Mesenchymal stem cell (in vitro differentiated cells and primary cell): ENCODE results near the gene TECPR1.

Source experiments
- DNase-seq: peaks from one replicate; pipeline ENCODE4 v3.0.0-alpha.2; 2013
- H2AFZ ChIP-seq: one replicate; pipeline ENCODE4 v1.6.1; 2013; ENCODE audit warnings: low read depth, mild to moderate bottlenecking, control low read depth, inconsistent platforms, low read length, moderate library complexity
- H2AK5ac ChIP-seq: 2 replicates; pipeline ENCODE4 v1.6.1; 2013; ENCODE audit warnings: low read length, moderate library complexity, mild to moderate bottlenecking, inconsistent platforms; ENCODE audit not compliant: severe bottlenecking
- H2BK120ac ChIP-seq: one replicate; pipeline ENCODE4 v1.6.1; 2013; ENCODE audit warnings: low read depth, mild to moderate bottlenecking, inconsistent platforms, low read length, moderate library complexity
- H2BK12ac ChIP-seq, 2 experiments: one replicate each; pipeline ENCODE4 v1.6.1; 2013; ENCODE audit warnings: inconsistent platforms in 2 of 2, low read length in 2 of 2, mild to moderate bottlenecking in 2 of 2, moderate library complexity in 2 of 2, control low read depth in 1 of 2
- H2BK15ac ChIP-seq: one replicate; pipeline ENCODE4 v1.6.1; 2013; ENCODE audit warnings: mild to moderate bottlenecking, low read depth, inconsistent platforms; ENCODE audit not compliant: poor library complexity, severe bottlenecking
- H2BK5ac ChIP-seq: 2 replicates; pipeline ENCODE4 v1.6.1; 2013; ENCODE audit warnings: low read depth, mild to moderate bottlenecking, low read length, control low read depth, inconsistent platforms; ENCODE audit not compliant: poor library complexity, severe bottlenecking
- H3K14ac ChIP-seq, 2 experiments: one replicate each; pipeline ENCODE4 v1.6.1; 2013; ENCODE audit warnings: inconsistent platforms in 2 of 2, low read length in 2 of 2, control low read depth in 1 of 2, mild to moderate bottlenecking in 1 of 2, moderate library complexity in 1 of 2
- H3K18ac ChIP-seq, 2 experiments: one replicate each; pipeline ENCODE4 v1.6.1; 2013; ENCODE audit warnings: inconsistent platforms in 2 of 2, low read length in 2 of 2, control low read depth in 1 of 2, low read depth in 1 of 2, mild to moderate bottlenecking in 1 of 2
- H3K23ac ChIP-seq, 2 experiments: one replicate each; pipeline ENCODE4 v1.6.1; 2013; ENCODE audit warnings: inconsistent platforms in 2 of 2, low read length in 2 of 2, mild to moderate bottlenecking in 2 of 2, moderate library complexity in 2 of 2, control low read depth in 1 of 2
- H3K27ac ChIP-seq: 2 replicates; pipeline ENCODE4 v1.5.1; 2013; ENCODE audit warnings: mild to moderate bottlenecking, moderate library complexity, low read length, control low read depth, inconsistent platforms; ENCODE audit not compliant: poor library complexity, severe bottlenecking
- H3K27me3 ChIP-seq, 2 experiments: 2 replicates each; pipeline versions ENCODE4 v1.6.1 to v1.7.0; 2013; ENCODE audit warnings: low read length in 2 of 2, mild to moderate bottlenecking in 2 of 2, moderate library complexity in 2 of 2, control low read depth in 1 of 2, inconsistent platforms in 1 of 2; ENCODE audit not compliant: control insufficient read depth in 1 of 2, insufficient read depth in 1 of 2
- H3K36me3 ChIP-seq, 2 experiments: 2 replicates each; pipeline versions ENCODE4 v1.6.1 to v1.7.0; 2013; ENCODE audit warnings: low read length in 2 of 2, control low read depth in 1 of 2, inconsistent platforms in 1 of 2, low read depth in 1 of 2, mild to moderate bottlenecking in 1 of 2; ENCODE audit not compliant: insufficient read depth in 2 of 2, control insufficient read depth in 1 of 2
- H3K4ac ChIP-seq, 2 experiments: one replicate each; pipeline ENCODE4 v1.6.1; 2013; ENCODE audit warnings: inconsistent platforms in 2 of 2, low read length in 2 of 2, mild to moderate bottlenecking in 2 of 2, moderate library complexity in 2 of 2, control low read depth in 1 of 2, low read depth in 1 of 2
- H3K4me1 ChIP-seq: 2 replicates; pipeline ENCODE4 v1.6.1; 2013; ENCODE audit warnings: low read depth, low read length, control low read depth; ENCODE audit not compliant: control insufficient read depth, insufficient read depth
- H3K4me2 ChIP-seq: 2 replicates; pipeline ENCODE4 v1.6.1; 2013; ENCODE audit warnings: low read length, mild to moderate bottlenecking, inconsistent platforms; ENCODE audit not compliant: poor library complexity, severe bottlenecking
- H3K4me3 ChIP-seq, 2 experiments: 2 replicates each; pipeline versions ENCODE4 v1.5.1 to v1.7.0; 2013; ENCODE audit warnings: low read length in 2 of 2, mild to moderate bottlenecking in 2 of 2, control low read depth in 1 of 2, low read depth in 1 of 2; ENCODE audit not compliant: insufficient read depth in 1 of 2
- H3K79me1 ChIP-seq: replicated peaks from 2 replicates; pipeline ENCODE4 v1.6.1; 2013; ENCODE audit warnings: mild to moderate bottlenecking, control low read depth, low read length, inconsistent platforms; ENCODE audit not compliant: poor library complexity, severe bottlenecking
- H3K9ac ChIP-seq: 2 replicates; pipeline ENCODE4 v1.7.0; 2013; ENCODE audit warnings: mild to moderate bottlenecking, low read length, moderate library complexity
- H3K9me3 ChIP-seq: 2 replicates; pipeline ENCODE4 v1.7.0; 2013; ENCODE audit warnings: mild to moderate bottlenecking, low read length; ENCODE audit not compliant: control insufficient read depth
- H4K8ac ChIP-seq: one replicate; pipeline ENCODE4 v1.6.1; 2013; ENCODE audit warnings: inconsistent platforms, mild to moderate bottlenecking, low read length, moderate library complexity
- H4K91ac ChIP-seq: one replicate; pipeline ENCODE4 v1.6.1; 2013; ENCODE audit warnings: mild to moderate bottlenecking, low read length, inconsistent platforms
- WGBS: methylation state at CpG from one replicate; pipeline ENCODE4 v1.1.7; 2013; ENCODE audit warnings: mixed read lengths; 5-methylcytosine and 5-hydroxymethylcytosine counted together

TECPR1 gene

GRCh38 chr7:98211676-98212531 lies 40.1 kb downstream of the TECPR1 start:
- Histone ChIP-seq H3K9me3 (no peaks in the 10 kb centered on the region), H2AFZ (peak overlapping the region; percentile 68), H4K91ac (no peak overlapping the region), H2BK120ac (no peak overlapping the region), H2AK5ac (peak overlapping the region; percentile 70), H3K79me1 (no peaks in the 10 kb centered on the region), H3K9ac (no peak overlapping the region), H3K4me1 (peaks cover 16% of the 10 kb centered on the region), H2BK12ac (peak overlapping the region in 1 of 2 experiments; percentile 48), H3K23ac (peak overlapping the region in 1 of 2 experiments; percentile 54), H3K4me2 (peak overlapping the region; percentile 85), H3K14ac (peak overlapping the region in 1 of 2 experiments; percentile 75), H2BK15ac (no peak overlapping the region), H4K8ac (peak overlapping the region; percentile 3), H3K27me3 (peaks cover 0 to 5% of the 10 kb centered on the region in 2 experiments), H3K4ac (peak overlapping the region in 1 of 2 experiments; percentile 28), H3K36me3 (peaks cover 7 to 33% of the 10 kb centered on the region in 2 experiments), H3K4me3 (no peak overlapping the region), H2BK5ac (no peak overlapping the region), H3K27ac (no peak overlapping the region), H3K18ac (peak overlapping the region in 1 of 2 experiments; percentile 42)
- no peak for DNase-seq
- WGBS, result 90% methylated on average over 49 of the region's 49 CpGs

DNA sequence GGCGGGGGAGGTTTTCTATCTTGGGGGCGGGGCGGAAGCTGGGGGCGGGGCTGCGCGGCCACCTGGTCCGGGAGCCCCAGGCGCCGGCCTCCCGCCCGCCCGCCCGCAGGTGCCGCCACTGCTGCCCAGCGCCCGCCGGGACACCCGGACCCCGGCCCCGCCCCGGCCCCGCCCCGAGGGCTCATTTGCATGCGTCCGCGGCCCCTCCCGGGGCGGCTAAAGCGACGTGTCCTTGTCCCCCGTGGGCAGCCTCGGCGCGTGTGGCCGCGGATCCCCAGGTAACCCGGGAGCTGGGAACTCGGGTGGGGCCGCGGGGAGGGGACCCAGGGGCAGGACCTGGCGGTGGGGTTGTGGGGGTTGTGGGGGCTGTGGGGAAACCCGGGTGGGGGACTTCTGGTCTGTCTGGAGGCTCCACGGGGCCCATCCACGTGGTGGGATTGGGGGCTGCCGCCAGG lies 40.8 kb downstream of the TECPR1 start, which contains the start of gene BHLHA15:
Gene BHLHA15 (plus strand): TSS at position 219 of the 455 bp plus-strand sequence. CDS start 871 bp downstream, outside the sequence.
- H2BK12ac ChIP-seq, result peak within 1 kb of the TSS in 1 of 2 experiments; percentile 48
- peak within 1 kb of the TSS; percentile 70 for H2AK5ac ChIP-seq
- peaks cover 16% of the 10 kb centered on the region for H3K4me1 ChIP-seq
- H3K4me3 ChIP-seq, result peak within 1 kb of the TSS; percentile 47 to 55
- H3K4me2 ChIP-seq, result peak within 1 kb of the TSS; percentile 91
- H3K79me1 ChIP-seq, result no peaks in the 10 kb centered on the region
- no peak within 1 kb of the TSS for H4K91ac ChIP-seq
- peaks cover 0 to 5% of the 10 kb centered on the region in 2 experiments for H3K27me3 ChIP-seq
- H2BK5ac ChIP-seq, result no peak within 1 kb of the TSS
- H2BK120ac ChIP-seq, result no peak within 1 kb of the TSS
- H3K23ac ChIP-seq, result peak within 1 kb of the TSS in 1 of 2 experiments; percentile 54
- H4K8ac ChIP-seq, result peak within 1 kb of the TSS; percentile 3
- no peak within 1 kb of the TSS for H2BK15ac ChIP-seq
- H3K36me3 ChIP-seq, result peaks cover 13 to 35% of the 10 kb centered on the region in 2 experiments
- peak within 1 kb of the TSS in 1 of 2 experiments; percentile 75 for H3K14ac ChIP-seq
- H3K4ac ChIP-seq, result peak within 1 kb of the TSS in 1 of 2 experiments; percentile 28
- DNase-seq, result no peak
- no peaks in the 10 kb centered on the region for H3K9me3 ChIP-seq
- peak within 1 kb of the TSS in 1 of 2 experiments; percentile 42 for H3K18ac ChIP-seq
- H2AFZ ChIP-seq, result peak within 1 kb of the TSS; percentile 68
- no peak within 1 kb of the TSS for H3K27ac ChIP-seq
- H3K9ac ChIP-seq, result no peak within 1 kb of the TSS
- WGBS, result 16% methylated on average over 18 of the region's 45 CpGs

GRCh38 chr7:98210513-98211220 lies 41.4 kb downstream of the TECPR1 start:
- no peak overlapping the region for H3K27ac ChIP-seq

More at GRCh38 chr7:98210513-98211220, 41.4 kb downstream of the TECPR1 start:
- Histone ChIP-seq H3K36me3 (peaks cover 19 to 32% of the 10 kb centered on the region in 2 experiments), H3K14ac (no peak overlapping the region), H3K4me2 (peak overlapping the region; percentile 91), H3K4me1 (peaks cover 16% of the 10 kb centered on the region), H3K9me3 (no peaks in the 10 kb centered on the region), H3K18ac (no peak overlapping the region), H3K23ac (no peak overlapping the region), H2BK12ac (no peak overlapping the region), H3K9ac (no peak overlapping the region), H2AK5ac (no peak overlapping the region), H2BK5ac (no peak overlapping the region), H3K4ac (no peak overlapping the region), H2BK15ac (no peak overlapping the region), H4K91ac (no peak overlapping the region), H3K27me3 (peaks cover 0 to 5% of the 10 kb centered on the region in 2 experiments), H2BK120ac (no peak overlapping the region), H3K4me3 (peak overlapping the region; percentile 47 to 55), H4K8ac (no peak overlapping the region), H3K79me1 (peaks cover under 1% of the 10 kb centered on the region), H2AFZ (no peak overlapping the region)
- WGBS, result 4% methylated on average over 30 of the region's 49 CpGs
- DNase-seq, result peak; percentile 23
